Keratinocyte (primary cell): ENCODE data around the gene UCN2. TPM values are rescaled to one million over a fixed set of nuclear protein-coding genes. Genes with fewer than 3 reads are reported as not detected.

Source experiments
- DNase-seq: peaks from one replicate; pipeline ENCODE4 v3.0.0-alpha.2; 2011; ENCODE audit warnings: low read depth, missing footprints, low spot score
- FAIRE-seq: peaks from 2 replicates; lab custom pipeline; 2011; peaks lifted over from hg19 to GRCh38; lab: Jason Lieb, UNC
- H2AFZ ChIP-seq: 2 replicates; pipeline ENCODE4 v1.6.0; 2012; ENCODE audit warnings: low read length, control low read depth, inconsistent platforms; ENCODE audit not compliant: control insufficient read depth
- H3K27ac ChIP-seq: 2 replicates; pipeline ENCODE4 v1.5.1; 2011; ENCODE audit warnings: low read length; ENCODE audit not compliant: control insufficient read depth, insufficient read depth
- H3K27me3 ChIP-seq: 3 replicates; pipeline ENCODE4 v1.6.0; 2011; ENCODE audit warnings: low read length; ENCODE audit not compliant: control insufficient read depth, insufficient read depth; ENCODE audit errors: extremely low read depth
- H3K36me3 ChIP-seq, 2 experiments: 2 replicates in 1 of 2; 3 replicates in 1 of 2; pipeline ENCODE4 v1.5.1; 2011; ENCODE audit warnings: low read length in 2 of 2, mild to moderate bottlenecking in 1 of 2; ENCODE audit not compliant: control insufficient read depth in 2 of 2, insufficient read depth in 2 of 2; ENCODE audit errors: extremely low read depth in 1 of 2
- H3K4me1 ChIP-seq: 3 replicates; pipeline ENCODE4 v1.5.1; 2011; ENCODE audit warnings: low read length; ENCODE audit not compliant: control insufficient read depth, insufficient read depth; ENCODE audit errors: extremely low read depth
- H3K4me2 ChIP-seq: 3 replicates; pipeline ENCODE4 v1.6.0; 2011; ENCODE audit warnings: low read depth, low read length; ENCODE audit not compliant: control insufficient read depth, insufficient read depth; ENCODE audit errors: extremely low read depth
- H3K4me3 ChIP-seq, 3 experiments: fragments of 200-600 bp in 1 of 3; sonication (generic) in 1 of 3; 2 replicates in 2 of 3; 3 replicates in 1 of 3; pipeline ENCODE4 v1.5.1; 2011 to 2016; ENCODE audit warnings: low read length in 3 of 3, mild to moderate bottlenecking in 3 of 3, control low read depth in 2 of 3, inconsistent platforms in 1 of 3, low read depth in 1 of 3, mixed read lengths in 1 of 3, mixed run types in 1 of 3, moderate library complexity in 1 of 3; ENCODE audit not compliant: control insufficient read depth in 2 of 3, insufficient read depth in 2 of 3; ENCODE audit errors: extremely low read depth in 1 of 3
- H3K79me2 ChIP-seq: 2 replicates; pipeline ENCODE4 v1.6.0; 2012; ENCODE audit warnings: low read length; ENCODE audit not compliant: control insufficient read depth, insufficient read depth
- H3K9ac ChIP-seq: 3 replicates; pipeline ENCODE4 v1.6.0; 2011; ENCODE audit warnings: low read length; ENCODE audit not compliant: control insufficient read depth, insufficient read depth; ENCODE audit errors: extremely low read depth
- H3K9me1 ChIP-seq: 3 replicates; pipeline ENCODE4 v1.6.0; 2011; ENCODE audit warnings: low read length; ENCODE audit not compliant: control insufficient read depth, insufficient read depth; ENCODE audit errors: extremely low read depth
- H3K9me3 ChIP-seq: 2 replicates; pipeline ENCODE4 v1.5.1; 2012; ENCODE audit warnings: low read depth, low read length; ENCODE audit not compliant: control insufficient read depth
- H4K20me1 ChIP-seq: 3 replicates; pipeline ENCODE4 v1.6.0; 2011; ENCODE audit warnings: low read length; ENCODE audit not compliant: control insufficient read depth, insufficient read depth; ENCODE audit errors: extremely low read depth
- CTCF ChIP-seq, 3 experiments: IDR thresholded peaks in 1 of 3; conservative IDR thresholded peaks in 1 of 3; optimal IDR thresholded peaks in 1 of 3; 2 replicates in 2 of 3; 3 replicates in 1 of 3; pipeline versions ENCODE3 to v1.5.1; 2011; ENCODE audit warnings: low read length in 3 of 3, mild to moderate bottlenecking in 3 of 3, moderate library complexity in 2 of 3, control low read depth in 1 of 3, inconsistent platforms in 1 of 3; ENCODE audit not compliant: insufficient read depth in 2 of 3; ENCODE audit errors: extremely low read depth in 1 of 3
- EZH2 ChIP-seq: IDR thresholded peaks from one replicate; pipeline ENCODE4 v1.6.1; 2012; ENCODE audit warnings: inconsistent platforms, mild to moderate bottlenecking, low read length, moderate library complexity
- dilution Hi-C: fragments of 300-500 bp; cut with MboI; formaldehyde crosslinking; loops from one replicate; pipeline ENCODE4 v1.7.0; 2020; ENCODE audit warnings: low sequenced_read_pairs; ENCODE audit not compliant: extremely low pct_ligation_motif_present
- polyA plus RNA-seq, 5 experiments: library from polyadenylated mRNA; depleted of rRNA in 3 of 5; stranded (reverse) in 3 of 5; stranded (forward) in 1 of 5; unstranded in 1 of 5; fragments of >200 nt; gene quantifications; 1 replicate in 1 of 5; 2 replicates in 3 of 5; 3 replicates in 1 of 5; pipeline versions ENCODE4 v1.2.1 to v1.2.3, GENCODE V29; 2011 to 2012; ENCODE audit warnings: missing spikeins in 2 of 5, low read depth in 1 of 5, low replicate concordance in 1 of 5

Gene UCN2
- polyA plus RNA-seq, 1 donor (not counting 4 experiments of a cell fraction or from before 2014, with no cell fraction given) = 5.7 TPM

- H4K20me1 ChIP-seq = peaks cover 12% of the 10 kb centered on the region
- H3K4me3 ChIP-seq = no peak overlapping the region
- TF ChIP-seq CTCF (optimal IDR thresholded peaks at IDR 0.05 in 1 of 3, IDR thresholded peaks at IDR 0.05 in 1 of 3, conservative IDR thresholded peaks at IDR 0.05 in 1 of 3; ENCODE audit: extremely low read depth in 1 of 3, insufficient read depth in 2 of 3, low read length in 3 of 3) = no peak
- no peak for TF ChIP-seq EZH2
- no peak overlapping the region for H3K4me2 ChIP-seq
- no peak overlapping the region for H2AFZ ChIP-seq
- H3K79me2 ChIP-seq = no peaks in the 10 kb centered on the region
- no peaks in the 10 kb centered on the region for H3K9me3 ChIP-seq
- no peak for DNase-seq
- H3K4me1 ChIP-seq = peaks cover 38% of the 10 kb centered on the region
- no peaks in the 10 kb centered on the region for H3K27me3 ChIP-seq
- H3K36me3 ChIP-seq = peaks cover 49 to 56% of the 10 kb centered on the region in 2 experiments
- FAIRE-seq = no peak
- no peak overlapping the region for H3K9ac ChIP-seq
- no peak overlapping the region for H3K27ac ChIP-seq
- peaks cover 3% of the 10 kb centered on the region for H3K9me1 ChIP-seq
- dilution Hi-C loops = no loop called here
Measured at GRCh38 chr3:48566401-48566760, 2.8 kb upstream of the UCN2 start.

- Histone ChIP-seq H3K36me3 (peaks cover 48 to 52% of the 10 kb centered on the region in 2 experiments), H3K27me3 (no peaks in the 10 kb centered on the region), H4K20me1 (peaks cover 12% of the 10 kb centered on the region), H3K27ac (no peak overlapping the region), H3K9me1 (peaks cover 3% of the 10 kb centered on the region), H3K4me3 (no peak overlapping the region), H2AFZ (no peak overlapping the region), H3K4me2 (no peak overlapping the region), H3K79me2 (no peaks in the 10 kb centered on the region), H3K9ac (no peak overlapping the region), H3K4me1 (peaks cover 38% of the 10 kb centered on the region), H3K9me3 (no peaks in the 10 kb centered on the region)
- FAIRE-seq (peak; percentile 88), DNase-seq (no peak)
- TF ChIP-seq EZH2 (no peak), CTCF (optimal IDR thresholded peaks at IDR 0.05 in 1 of 3, IDR thresholded peaks at IDR 0.05 in 1 of 3, conservative IDR thresholded peaks at IDR 0.05 in 1 of 3; ENCODE audit: extremely low read depth in 1 of 3, insufficient read depth in 2 of 3, low read length in 3 of 3) (no peak)
- dilution Hi-C loops = no loop called here
Measured at GRCh38 chr3:48565591-48566400, 2.2 kb upstream of the UCN2 start.
